SK-N-SH (cell line): ENCODE results near the gene HOMER3. TPM values are rescaled to one million over a fixed set of nuclear protein-coding genes. Genes with fewer than 3 reads are reported as not detected.

Source experiments
- CTCF ChIA-PET: fragments of 300-600, 350-600 bp; formaldehyde crosslinking; extraction: SDS; loops from one replicate; lab custom pipeline; 2021; lab: Yijun Ruan, JAX
- POLR2A ChIA-PET: fragments of 350-600 bp; sonication (Branson Sonifier 250); formaldehyde crosslinking; extraction: SDS; loops from one replicate; lab custom pipeline; 2020; ENCODE audit warnings: antibody characterized with exemption, inconsistent platforms; lab: Yijun Ruan, JAX
- DNase-seq: peaks from one replicate; pipeline ENCODE4 v3.0.0; 2012
- H2AFZ ChIP-seq: fragments of 200-600 bp; sonication (generic); 2 replicates; pipeline ENCODE4 v1.8.1; 2016; ENCODE audit warnings: antibody characterized with exemption, mild to moderate bottlenecking, low read depth
- H3F3A ChIP-seq: fragments of 200-600 bp; sonication (generic); replicated peaks from 2 replicates; pipeline ENCODE3; 2016; ENCODE audit warnings: antibody characterized with exemption, mild to moderate bottlenecking; ENCODE audit not compliant: insufficient read depth
- H3K27ac ChIP-seq, 2 experiments: fragments of 200-500 bp in 1 of 2; fragments of 200-600 bp in 1 of 2; sonication (Bioruptor generic) in 1 of 2; sonication (generic), shearing (Covaris generic) in 1 of 2; 2 replicates each; pipeline versions ENCODE4 v1.5.1 to v1.6.1; 2014 to 2016; ENCODE audit warnings: low read depth in 2 of 2, inconsistent platforms in 1 of 2, low read length in 1 of 2, mild to moderate bottlenecking in 1 of 2, mixed read lengths in 1 of 2
- H3K27me3 ChIP-seq: fragments of 200-600 bp; sonication (generic), shearing (Covaris generic); 2 replicates; pipeline ENCODE4 v1.6.1; 2016; ENCODE audit warnings: mixed run types; ENCODE audit not compliant: insufficient read depth
- H3K36me3 ChIP-seq, 2 experiments: fragments of 200-500 bp in 1 of 2; fragments of 200-600 bp in 1 of 2; sonication (Bioruptor generic) in 1 of 2; sonication (generic) in 1 of 2; replicated peaks in 1 of 2; 2 replicates each; pipeline versions ENCODE3 to v1.5.1; 2014 to 2016; ENCODE audit warnings: low read length in 1 of 2, mild to moderate bottlenecking in 1 of 2; ENCODE audit not compliant: insufficient read depth in 2 of 2, control insufficient read depth in 1 of 2
- H3K4me1 ChIP-seq, 2 experiments: fragments of 200-500 bp in 1 of 2; fragments of 200-600 bp in 1 of 2; sonication (Bioruptor generic) in 1 of 2; sonication (generic), shearing (Covaris generic) in 1 of 2; 2 replicates each; pipeline versions ENCODE4 v1.5.1 to v1.6.1; 2014 to 2016; ENCODE audit warnings: low read depth in 1 of 2, low read length in 1 of 2, mixed run types in 1 of 2; ENCODE audit not compliant: insufficient read depth in 2 of 2, control insufficient read depth in 1 of 2
- H3K4me2 ChIP-seq: fragments of 200-600 bp; sonication (generic), shearing (Covaris generic); 2 replicates; pipeline ENCODE4 v1.6.1; 2017; ENCODE audit warnings: mixed run types
- H3K4me3 ChIP-seq, 2 experiments: fragments of 200-500 bp in 1 of 2; fragments of 200-600 bp in 1 of 2; sonication (Bioruptor generic) in 1 of 2; sonication (generic), shearing (Covaris generic) in 1 of 2; 2 replicates each; pipeline versions ENCODE4 v1.5.1 to v1.8.1; 2014 to 2016; ENCODE audit warnings: low read depth in 2 of 2, inconsistent platforms in 1 of 2, low read length in 1 of 2, mild to moderate bottlenecking in 1 of 2, mixed read lengths in 1 of 2, moderate library complexity in 1 of 2
- H3K79me2 ChIP-seq: fragments of 200-600 bp; sonication (generic); 2 replicates; pipeline ENCODE4 v1.8.1; 2017; ENCODE audit warnings: mild to moderate bottlenecking; ENCODE audit not compliant: insufficient read depth
- H3K9ac ChIP-seq: fragments of 200-600 bp; sonication (generic); 2 replicates; pipeline ENCODE4 v1.6.1; 2017; ENCODE audit warnings: mixed run types
- H3K9me2 ChIP-seq: fragments of 200-600 bp; sonication (generic); 2 replicates; pipeline ENCODE4 v1.6.1; 2017; ENCODE audit warnings: mixed run types
- H3K9me3 ChIP-seq: fragments of 200-600 bp; sonication (generic); 2 replicates; pipeline ENCODE4 v1.6.1; 2017; ENCODE audit warnings: mixed run types, mild to moderate bottlenecking, moderate library complexity
- H4K20me1 ChIP-seq: fragments of 200-600 bp; sonication (generic); 2 replicates; pipeline ENCODE4 v1.6.1; 2017; ENCODE audit warnings: mild to moderate bottlenecking, mixed run types; ENCODE audit not compliant: insufficient read depth
- ELF1 ChIP-seq: IDR thresholded peaks from 2 replicates; pipeline ENCODE4 v1.4.0; 2012
- FOXJ3 ChIP-seq: sonication (generic); formaldehyde crosslinking; IDR thresholded peaks from 2 replicates; pipeline ENCODE4 v1.5.1; 2020; ENCODE audit warnings: mild to moderate bottlenecking, missing genetic modification reagents
- GATA2 ChIP-seq: sonication (generic); formaldehyde crosslinking; IDR thresholded peaks from 2 replicates; pipeline ENCODE4 v1.5.0; 2020; ENCODE audit warnings: mild to moderate bottlenecking, missing genetic modification reagents
- IRF3 ChIP-seq: fragments of 150-350 bp; IDR thresholded peaks from 2 replicates; pipeline ENCODE4 v1.6.1; 2016; ENCODE audit warnings: mild to moderate bottlenecking, low read depth, low read length
- MXI1 ChIP-seq: IDR thresholded peaks from 2 replicates; pipeline ENCODE4 v1.6.1; 2012; ENCODE audit warnings: mild to moderate bottlenecking, low read depth, low read length, improper control_type of control experiment
- REST ChIP-seq: IDR thresholded peaks from 2 replicates; pipeline ENCODE4 v1.6.1; 2012; ENCODE audit warnings: mild to moderate bottlenecking, low read depth, low read length, moderate library complexity
- SMC3 ChIP-seq: IDR thresholded peaks from 2 replicates; pipeline ENCODE4 v1.6.1; 2012; ENCODE audit warnings: low read depth, low read length, improper control_type of control experiment
- TCF12 ChIP-seq: IDR thresholded peaks from 2 replicates; pipeline ENCODE4 v1.4.0; 2012
- ZBTB33 ChIP-seq: IDR thresholded peaks from 2 replicates; pipeline ENCODE4 v1.4.0; 2012; ENCODE audit warnings: low read depth, borderline replicate concordance
- WGBS: methylation state at CpG from one replicate; pipeline ENCODE4 v1.1.6; 2017; ENCODE audit warnings: low lambda C conversion rate; 5-methylcytosine and 5-hydroxymethylcytosine counted together
- polyA plus RNA-seq, 3 experiments: library from polyadenylated mRNA; depleted of rRNA; stranded (reverse); fragments of >200 nt; gene quantifications; 2 replicates each; pipeline ENCODE4 v1.2.3, GENCODE V29; 2012
- TF ChIP-seq, protein P1 (sequence below): IDR thresholded peaks from 2 replicates; pipeline ENCODE4; 2012

The HOMER3 gene
- polyA plus RNA-seq, 1 of the 3 experiments (the other 2 are of a cell fraction) = 83.0 TPM

DNA sequence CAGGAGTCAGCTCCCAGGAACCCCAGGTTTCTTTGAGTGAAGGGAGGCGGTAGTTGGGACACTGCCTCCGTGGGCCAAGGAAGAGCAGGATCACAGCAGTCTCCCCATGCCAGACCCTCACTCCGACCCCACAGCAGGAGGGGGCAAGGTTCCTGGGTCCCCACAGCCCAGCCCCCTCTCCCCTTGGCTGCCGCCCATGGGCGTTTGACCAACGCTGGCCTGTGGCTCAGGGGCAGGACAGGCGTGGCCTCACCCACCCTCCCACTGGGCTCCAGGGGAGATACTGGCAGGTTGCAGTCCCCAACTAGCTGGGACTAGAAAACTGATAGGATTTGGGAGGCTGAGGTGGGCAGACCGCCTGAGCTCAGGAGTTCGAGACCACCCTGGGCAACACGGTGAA lies 31.0 kb downstream of the HOMER3 start:
- no peaks in the 10 kb centered on the region for H3K9me2 ChIP-seq
- H3K4me2 ChIP-seq = no peak overlapping the region
- no peaks in the 10 kb centered on the region for H3K27me3 ChIP-seq
- 100% methylated on average over 4 of the region's 10 CpGs for WGBS
- no peak overlapping the region for H3K4me3 ChIP-seq
- ChIA-PET POLR2A (no interaction called here), CTCF (interaction anchor here (4.1 kb wide), 1 partner anchor 15 kb away, joined by 22 read pairs; the partner anchor contains the start of gene CERS1)
- peaks cover 26 to 54% of the 10 kb centered on the region in 2 experiments for H3K36me3 ChIP-seq
- H3F3A ChIP-seq = no peaks in the 10 kb centered on the region
- H3K9ac ChIP-seq = no peak overlapping the region
- peaks cover 37% of the 10 kb centered on the region for H3K79me2 ChIP-seq
- no peak for TF ChIP-seq MXI1
- no peak for TF ChIP-seq ZBTB33
- no peak for TF ChIP-seq REST
- TF ChIP-seq GATA2 (CRISPR knock-in tag) = no peak
- TF ChIP-seq SMC3 = no peak
- TF ChIP-seq FOXJ3 (CRISPR knock-in tag) = no peak
- TF ChIP-seq TCF12 = no peak
- no peak for TF ChIP-seq IRF3
- TF ChIP-seq, protein P1, sequence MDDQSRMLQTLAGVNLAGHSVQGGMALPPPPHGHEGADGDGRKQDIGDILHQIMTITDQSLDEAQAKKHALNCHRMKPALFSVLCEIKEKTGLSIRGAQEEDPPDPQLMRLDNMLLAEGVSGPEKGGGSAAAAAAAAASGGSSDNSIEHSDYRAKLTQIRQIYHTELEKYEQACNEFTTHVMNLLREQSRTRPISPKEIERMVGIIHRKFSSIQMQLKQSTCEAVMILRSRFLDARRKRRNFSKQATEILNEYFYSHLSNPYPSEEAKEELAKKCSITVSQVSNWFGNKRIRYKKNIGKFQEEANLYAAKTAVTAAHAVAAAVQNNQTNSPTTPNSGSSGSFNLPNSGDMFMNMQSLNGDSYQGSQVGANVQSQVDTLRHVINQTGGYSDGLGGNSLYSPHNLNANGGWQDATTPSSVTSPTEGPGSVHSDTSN = no peak
- TF ChIP-seq ELF1 = no peak
- no peak for DNase-seq
- H3K9me3 ChIP-seq = no peaks in the 10 kb centered on the region
- no peak overlapping the region for H3K27ac ChIP-seq
- peaks cover 35% of the 10 kb centered on the region for H4K20me1 ChIP-seq
- H2AFZ ChIP-seq = no peak overlapping the region
- no peaks in the 10 kb centered on the region for H3K4me1 ChIP-seq
